Neural cell (in vitro differentiated cells): ENCODE data around the gene DNAJC7. TPM values are rescaled to one million over a fixed set of nuclear protein-coding genes. Genes with fewer than 3 reads are reported as not detected.

Source experiments
- H2AFZ ChIP-seq: fragments of 200-600, 300-800 bp; sonication (generic), shearing (Covaris generic); 2 replicates; pipeline ENCODE4 v1.6.0; 2014; ENCODE audit warnings: low read depth, mild to moderate bottlenecking, antibody characterized with exemption, low read length, moderate library complexity
- H3F3A ChIP-seq: fragments of 200-600 bp; shearing (Covaris generic); 2 replicates; pipeline ENCODE4 v1.6.1; 2016; ENCODE audit warnings: mild to moderate bottlenecking, moderate library complexity, mixed read lengths, antibody characterized with exemption, low read length; ENCODE audit not compliant: insufficient read depth, poor library complexity, severe bottlenecking
- H3K27ac ChIP-seq: fragments of 200-600, 300-800 bp; sonication (generic), shearing (Covaris generic); 2 replicates; pipeline ENCODE4 v1.5.1; 2014; ENCODE audit warnings: mild to moderate bottlenecking, low read length, moderate library complexity
- H3K27me3 ChIP-seq: fragments of 300-800, 200-600 bp; sonication (generic), shearing (Covaris generic); 2 replicates; pipeline ENCODE4 v1.6.0; 2014; ENCODE audit warnings: mild to moderate bottlenecking, low read depth, low read length, moderate library complexity; ENCODE audit not compliant: insufficient read depth
- H3K36me3 ChIP-seq: fragments of 300-800, 200-600 bp; sonication (generic), shearing (Covaris generic); 2 replicates; pipeline ENCODE4 v1.5.1; 2014; ENCODE audit warnings: mild to moderate bottlenecking, antibody characterized with exemption, low read length, moderate library complexity; ENCODE audit not compliant: insufficient read depth
- H3K4me2 ChIP-seq: fragments of 300-800, 200-600 bp; sonication (generic), shearing (Covaris generic); 2 replicates; pipeline ENCODE4 v1.6.0; 2014; ENCODE audit warnings: mild to moderate bottlenecking, low read length
- H3K4me3 ChIP-seq: fragments of 300-800, 200-600 bp; sonication (generic), shearing (Covaris generic); 2 replicates; pipeline ENCODE4 v1.5.1; 2014; ENCODE audit warnings: mild to moderate bottlenecking, low read length, moderate library complexity
- H3K79me2 ChIP-seq: fragments of 200-600 bp; shearing (Covaris generic); replicated peaks from 2 replicates; pipeline ENCODE4 v1.6.0; 2014; ENCODE audit warnings: mild to moderate bottlenecking, low read length, moderate library complexity; ENCODE audit not compliant: insufficient read depth
- H3K9ac ChIP-seq: fragments of 300-800, 200-600 bp; sonication (generic), shearing (Covaris generic); 2 replicates; pipeline ENCODE4 v1.6.1; 2016; ENCODE audit warnings: mild to moderate bottlenecking, low read length, mixed read lengths
- H3K9me2 ChIP-seq: fragments of 200-600 bp; shearing (Covaris generic); 2 replicates; pipeline ENCODE4 v1.6.1; 2016; ENCODE audit warnings: mild to moderate bottlenecking, low read length, mixed read lengths; ENCODE audit not compliant: insufficient read depth
- H3K9me3 ChIP-seq: fragments of 200-600, 300-800 bp; sonication (generic), shearing (Covaris generic); 2 replicates; pipeline ENCODE4 v1.6.1; 2016; ENCODE audit warnings: mild to moderate bottlenecking, mixed run types, low read length, moderate library complexity, mixed read lengths
- H4K20me1 ChIP-seq: fragments of 200-600 bp; shearing (Covaris generic); 2 replicates; pipeline ENCODE4 v1.6.1; 2016; ENCODE audit warnings: mild to moderate bottlenecking, mixed run types; ENCODE audit not compliant: insufficient read depth
- CTCF ChIP-seq: fragments of 450-650 bp; IDR thresholded peaks from 2 replicates; pipeline ENCODE4 v1.5.1; 2014; ENCODE audit warnings: antibody characterized with exemption, mild to moderate bottlenecking, moderate library complexity; ENCODE audit not compliant: poor library complexity, severe bottlenecking
- EP300 ChIP-seq: fragments of 450-650 bp; conservative IDR thresholded peaks from 2 replicates; pipeline ENCODE4 v1.6.1; 2014; ENCODE audit warnings: antibody characterized with exemption, mild to moderate bottlenecking, moderate library complexity; ENCODE audit not compliant: poor library complexity, severe bottlenecking
- EZH2 ChIP-seq: fragments of 200-600, 300-800 bp; shearing (Covaris generic), sonication (generic); IDR thresholded peaks from 2 replicates; pipeline ENCODE4 v1.6.1; 2014; ENCODE audit warnings: antibody characterized with exemption, low read length, borderline replicate concordance, mild to moderate bottlenecking; ENCODE audit not compliant: insufficient read depth, poor library complexity, severe bottlenecking
- MXI1 ChIP-seq: fragments of 450-650 bp; conservative IDR thresholded peaks from 2 replicates; pipeline ENCODE4 v1.6.1; 2014; ENCODE audit warnings: antibody characterized with exemption, mild to moderate bottlenecking; ENCODE audit not compliant: poor library complexity, severe bottlenecking
- POLR2AphosphoS5 ChIP-seq: IDR thresholded peaks from 2 replicates; pipeline ENCODE4 v1.6.1; 2012
- RAD21 ChIP-seq: fragments of 450-650 bp; conservative IDR thresholded peaks from 2 replicates; pipeline ENCODE4 v1.6.1; 2014; ENCODE audit warnings: antibody characterized with exemption, mild to moderate bottlenecking, moderate library complexity
- REST ChIP-seq: IDR thresholded peaks from 2 replicates; pipeline ENCODE4 v1.6.1; 2012; ENCODE audit warnings: borderline replicate concordance
- SMC3 ChIP-seq: fragments of 450-650 bp; conservative IDR thresholded peaks from 2 replicates; pipeline ENCODE4 v1.6.1; 2014; ENCODE audit warnings: antibody characterized with exemption, mild to moderate bottlenecking, moderate library complexity; ENCODE audit not compliant: poor library complexity
- TAF1 ChIP-seq: IDR thresholded peaks from 2 replicates; pipeline ENCODE4 v1.6.1; 2012; ENCODE audit warnings: low read depth
- polyA plus RNA-seq: library from polyadenylated mRNA; depleted of rRNA; stranded (reverse); fragments of >200 nt; gene quantifications from 2 replicates; pipeline ENCODE4 v1.2.3, GENCODE V29; 2014

Gene DNAJC7
- polyA plus RNA-seq, 1 donor from 2014 or later, result 126 TPM

DNA sequence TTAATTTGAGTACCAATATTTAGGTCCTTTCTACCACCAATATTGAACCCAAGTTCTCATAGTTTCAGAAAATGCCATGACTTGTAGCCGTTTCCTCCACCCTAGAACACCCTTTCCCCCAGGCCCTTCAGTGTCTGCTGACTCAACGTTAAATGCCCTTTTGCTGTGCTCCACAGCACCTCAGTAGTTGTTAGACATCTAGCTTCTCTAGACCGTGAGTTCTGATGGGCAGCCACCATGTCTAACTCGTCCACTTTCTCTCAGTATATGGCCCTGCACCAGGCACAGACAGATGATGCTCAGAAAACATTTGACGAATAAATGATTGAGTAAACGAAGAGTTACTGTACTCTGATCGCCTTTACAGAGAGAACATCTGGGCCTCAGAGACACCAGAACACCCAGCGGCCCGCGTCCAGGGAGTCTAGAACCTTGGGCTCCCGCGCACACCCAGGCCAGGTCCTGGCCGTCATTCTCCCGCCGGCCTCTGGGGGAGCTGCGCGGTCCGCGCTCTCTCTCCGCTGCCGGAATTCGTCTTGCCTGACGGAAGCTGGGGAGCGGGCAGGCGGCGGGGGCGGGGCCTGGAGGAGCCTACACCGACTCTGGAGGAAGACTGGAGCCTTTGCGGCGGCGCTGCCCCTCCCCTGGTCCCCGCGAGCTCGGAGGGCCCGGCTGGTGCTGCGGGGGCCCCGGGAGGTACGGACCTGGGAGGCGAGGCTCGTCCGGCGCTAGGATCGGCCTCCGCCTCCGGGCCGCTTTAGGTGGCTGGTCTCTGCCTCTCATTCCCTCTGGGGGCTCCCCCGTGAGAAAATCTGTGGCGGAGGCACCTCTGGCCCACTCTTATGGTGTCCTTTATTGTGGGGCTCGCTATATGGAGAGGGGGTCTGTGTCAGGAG, 2.5 kb upstream of the DNAJC7 start, which contains the start of gene NKIRAS2:
TSS of gene NKIRAS2 (plus strand) at position 582 of the 896 bp plus-strand sequence. CDS start 1,488 bp downstream, outside the sequence.
- peak within 1 kb of the TSS; percentile 96 for H3K4me2 ChIP-seq
- no peaks in the 10 kb centered on the region for H3K9me2 ChIP-seq
- no peaks in the 10 kb centered on the region for H3K27me3 ChIP-seq
- no peaks in the 10 kb centered on the region for H4K20me1 ChIP-seq
- H3K27ac ChIP-seq, result peak within 1 kb of the TSS; percentile 81
- H3K36me3 ChIP-seq, result no peaks in the 10 kb centered on the region
- TF ChIP-seq TAF1, result peak; percentile 50
- TF ChIP-seq MXI1, result peak; percentile 56
- TF ChIP-seq EZH2, result no peak
- peak; percentile 49 for TF ChIP-seq REST
- TF ChIP-seq POLR2AphosphoS5, result peak; percentile 87
- TF ChIP-seq EP300, result peak; percentile 42
- peak; percentile 28 for TF ChIP-seq SMC3
- TF ChIP-seq RAD21, result peak; percentile 38
- TF ChIP-seq CTCF, result peak; percentile 93
- peak within 1 kb of the TSS; percentile 96 for H3K9ac ChIP-seq
- no peaks in the 10 kb centered on the region for H3F3A ChIP-seq
- peak within 1 kb of the TSS; percentile 99 for H3K4me3 ChIP-seq
- H3K79me2 ChIP-seq, result peaks cover 40% of the 10 kb centered on the region
- H2AFZ ChIP-seq, result peak within 1 kb of the TSS; percentile 74
- H3K9me3 ChIP-seq, result no peaks in the 10 kb centered on the region

DNA sequence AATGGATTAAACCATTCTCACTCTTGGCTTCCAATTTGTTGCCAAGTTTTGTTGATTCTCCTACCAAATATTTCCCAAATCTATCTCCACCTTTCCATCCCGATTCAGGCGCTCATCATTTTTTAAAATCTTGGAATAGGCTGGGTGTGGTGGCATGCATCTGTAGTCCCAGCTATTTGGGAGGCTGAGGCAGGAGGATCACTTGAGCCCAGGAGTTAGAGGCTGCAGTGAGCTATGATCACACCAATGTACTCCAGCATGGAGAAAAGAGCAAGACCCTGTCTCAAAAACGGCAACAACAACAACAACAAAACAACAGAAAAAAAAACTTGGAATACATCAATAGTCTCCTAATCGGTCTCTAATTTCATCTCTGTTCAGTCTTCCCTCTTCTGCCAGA, 1.7 kb upstream of the DNAJC7 start:
- Histone ChIP-seq H3K9me2 (no peaks in the 10 kb centered on the region), H3F3A (no peaks in the 10 kb centered on the region), H3K4me2 (no peak overlapping the region), H3K27ac (peak overlapping the region; percentile 98), H3K9me3 (no peaks in the 10 kb centered on the region), H3K36me3 (no peaks in the 10 kb centered on the region), H3K79me2 (peaks cover 48% of the 10 kb centered on the region), H3K27me3 (no peaks in the 10 kb centered on the region), H3K9ac (no peak overlapping the region), H3K4me3 (no peak overlapping the region), H2AFZ (no peak overlapping the region), H4K20me1 (no peaks in the 10 kb centered on the region)
- TF ChIP-seq POLR2AphosphoS5 (no peak), MXI1 (no peak), CTCF (no peak), REST (no peak), RAD21 (no peak), EZH2 (no peak), TAF1 (no peak), SMC3 (no peak), EP300 (no peak)
